HG03097 (cell line): Measurements from ENCODE around the gene NCK2.

Source experiments
- ATAC-seq: cut with Tn5 transposase; IDR thresholded peaks from one replicate; pipeline ENCODE4 v1.9.1; 2021; ENCODE audit not compliant: unreplicated experiment, low FRiP score

NCK2 gene

GRCh38 chr2:105789745-105790460, 45.2 kb downstream of the NCK2 start:
- ATAC-seq = peak; percentile 54

- no peak for ATAC-seq
Observed at GRCh38 chr2:105790461-105791149, 45.9 kb downstream of the NCK2 start.

- ATAC-seq = no peak
Observed at GRCh38 chr2:105791229-105791628, 46.5 kb downstream of the NCK2 start.

- ATAC-seq = no peak
Observed at GRCh38 chr2:105792561-105792960, 47.8 kb downstream of the NCK2 start.

GRCh38 chr2:105793196-105793975, 48.7 kb downstream of the NCK2 start:
- ATAC-seq = no peak

- no peak for ATAC-seq
Observed at GRCh38 chr2:105794926-105795574, 50.3 kb downstream of the NCK2 start.

GRCh38 chr2:105795575-105795934, 50.8 kb downstream of the NCK2 start:
- ATAC-seq = no peak

GRCh38 chr2:105796131-105796638, 51.5 kb downstream of the NCK2 start:
- ATAC-seq = peak; percentile 32

- ATAC-seq = no peak
Observed at GRCh38 chr2:105796791-105797190, 52.1 kb downstream of the NCK2 start.

GRCh38 chr2:105797298-105797819, 52.6 kb downstream of the NCK2 start:
- peak; percentile 43 for ATAC-seq

GRCh38 chr2:105798595-105798994, 53.9 kb downstream of the NCK2 start:
- no peak for ATAC-seq

GRCh38 chr2:105800036-105800713, 55.5 kb downstream of the NCK2 start:
- no peak for ATAC-seq

GRCh38 chr2:105800953-105801635, 56.4 kb downstream of the NCK2 start:
- no peak for ATAC-seq

- no peak for ATAC-seq
Observed at GRCh38 chr2:105801961-105802360, 57.2 kb downstream of the NCK2 start.

GRCh38 chr2:105802587-105802986, 57.9 kb downstream of the NCK2 start:
- ATAC-seq = peak; percentile 53

- no peak for ATAC-seq
Observed at GRCh38 chr2:105803337-105803736, 58.6 kb downstream of the NCK2 start.

GRCh38 chr2:105803773-105804172, 59.1 kb downstream of the NCK2 start:
- ATAC-seq = no peak

GRCh38 chr2:105804266-105804665, 59.6 kb downstream of the NCK2 start:
- no peak for ATAC-seq

- no peak for ATAC-seq
Observed at GRCh38 chr2:105806996-105807395, 62.3 kb downstream of the NCK2 start.
